GM19238 (cell line): ENCODE data around the gene GPRC5B.

ENCODE experiments used
- DNase-seq: peaks from one replicate; pipeline ENCODE4 v3.0.0; 2011; ENCODE audit warnings: low spot score; ENCODE audit not compliant: insufficient read length

GPRC5B gene

GRCh38 chr16:19844945-19845641 lies 39.6 kb downstream of the GPRC5B start:
- DNase-seq, result no peak

- no peak for DNase-seq
These were observed 41.3 kb downstream of the GPRC5B start for GRCh38 chr16:19843371-19843770.

DNA sequence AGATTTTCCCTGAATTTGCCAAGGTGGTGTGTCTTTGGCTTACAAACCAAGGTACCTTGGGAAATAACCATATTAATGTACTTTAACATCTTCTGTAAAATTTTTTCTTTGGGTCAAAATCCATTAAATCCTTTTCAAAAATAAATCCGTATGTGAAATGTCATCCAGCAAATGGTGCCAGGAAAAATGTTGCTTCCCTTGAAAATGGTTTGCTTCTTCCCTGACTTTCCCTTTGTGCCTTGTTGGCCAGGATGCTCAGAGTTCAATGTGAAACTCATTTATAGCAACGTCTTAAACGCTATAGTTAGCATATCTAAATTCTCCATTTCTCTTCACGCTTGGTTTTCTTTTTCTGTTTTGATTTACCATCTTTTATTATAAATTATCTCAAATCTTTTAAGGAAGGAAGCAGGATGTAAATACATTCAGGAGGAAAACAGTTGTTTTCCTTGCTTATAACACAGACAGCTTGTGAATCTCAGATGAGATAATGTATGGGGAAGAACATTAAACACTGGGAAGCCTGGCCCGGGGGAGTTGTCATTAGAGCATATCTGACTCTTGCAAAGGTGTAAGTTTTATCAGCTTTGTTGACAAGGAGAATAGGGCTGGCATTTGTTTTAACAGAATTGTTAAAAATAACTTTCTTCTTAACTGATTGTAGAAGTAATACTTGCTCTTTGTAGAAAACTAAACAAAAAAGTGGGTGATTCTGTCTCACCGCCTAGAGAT lies 42.1 kb downstream of the GPRC5B start:
- DNase-seq, result no peak

GRCh38 chr16:19841184-19841583 lies 43.5 kb downstream of the GPRC5B start:
- no peak for DNase-seq

DNA sequence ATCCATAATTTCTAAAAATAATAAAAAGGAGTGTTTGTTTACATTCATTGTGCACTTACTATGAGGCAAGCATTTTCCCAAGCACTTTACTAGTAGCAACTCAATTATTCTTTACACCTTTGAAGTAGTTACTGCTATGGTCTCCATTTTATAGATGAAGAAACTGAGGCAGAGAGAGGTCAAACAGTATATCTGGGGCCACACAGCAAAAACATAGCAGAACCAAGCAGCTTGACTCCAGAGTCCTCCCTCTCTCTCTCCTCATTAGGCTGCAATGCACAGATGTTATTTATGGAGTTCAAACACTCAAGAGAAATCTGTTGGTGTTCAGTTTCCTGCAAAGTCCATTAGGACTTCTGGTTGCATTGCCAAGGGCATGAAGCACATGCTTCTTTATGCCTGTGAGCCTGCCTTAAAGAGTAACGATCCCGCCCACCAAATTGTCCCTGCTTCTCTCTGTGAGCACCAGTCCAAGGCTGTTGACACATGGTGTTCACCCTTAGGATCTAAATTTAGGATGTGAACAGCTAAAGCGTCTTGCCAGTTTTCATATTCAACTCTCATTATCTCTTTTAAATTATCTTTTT lies 44.0 kb downstream of the GPRC5B start:
- no peak for DNase-seq

GRCh38 chr16:19837984-19838707 lies 46.5 kb downstream of the GPRC5B start:
- no peak for DNase-seq

GRCh38 chr16:19837331-19837980 lies 47.2 kb downstream of the GPRC5B start:
- DNase-seq, result no peak

DNA sequence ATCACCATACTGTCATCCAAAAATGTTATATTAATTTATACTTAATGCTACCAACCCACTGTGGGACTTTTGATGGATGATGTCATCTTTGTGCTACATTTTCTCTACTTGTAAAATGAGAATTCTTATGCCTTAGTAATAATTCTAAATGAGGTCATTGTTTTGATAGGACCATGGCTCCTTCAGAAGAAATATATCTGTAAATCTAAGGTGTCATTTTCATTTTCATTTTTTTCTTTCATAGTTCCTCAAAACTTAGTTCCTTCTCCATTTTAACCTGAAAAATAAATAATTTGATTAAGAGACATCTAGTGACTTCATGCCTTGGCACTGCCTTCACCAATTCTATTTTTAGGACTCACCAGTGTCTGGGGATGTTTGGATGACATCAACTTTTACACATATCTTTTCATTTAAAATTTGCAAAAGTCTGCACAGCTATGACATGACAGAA lies 48.7 kb downstream of the GPRC5B start:
- no peak for DNase-seq

- DNase-seq, result no peak
These were observed 49.5 kb downstream of the GPRC5B start for GRCh38 chr16:19835196-19835595.

DNA sequence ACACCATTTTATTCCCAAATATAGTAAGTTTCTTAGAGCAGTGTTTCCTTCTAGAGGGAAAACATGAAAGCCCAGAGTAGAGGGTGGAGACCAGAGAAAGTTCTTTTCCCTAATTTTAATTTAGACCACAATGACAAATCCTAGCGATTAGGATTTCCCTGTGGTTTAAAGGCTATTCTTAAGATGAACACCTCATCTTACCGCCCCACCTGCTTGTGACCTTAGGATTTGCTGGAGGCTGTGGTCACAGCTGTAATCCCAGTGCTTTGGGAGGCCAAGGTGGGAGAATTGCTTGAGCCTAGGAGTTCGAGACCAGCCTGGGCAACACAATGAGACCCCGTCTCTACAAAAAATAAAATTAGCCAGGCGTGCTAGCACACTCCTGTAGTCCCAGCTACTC lies 51.1 kb downstream of the GPRC5B start:
- no peak for DNase-seq

DNA sequence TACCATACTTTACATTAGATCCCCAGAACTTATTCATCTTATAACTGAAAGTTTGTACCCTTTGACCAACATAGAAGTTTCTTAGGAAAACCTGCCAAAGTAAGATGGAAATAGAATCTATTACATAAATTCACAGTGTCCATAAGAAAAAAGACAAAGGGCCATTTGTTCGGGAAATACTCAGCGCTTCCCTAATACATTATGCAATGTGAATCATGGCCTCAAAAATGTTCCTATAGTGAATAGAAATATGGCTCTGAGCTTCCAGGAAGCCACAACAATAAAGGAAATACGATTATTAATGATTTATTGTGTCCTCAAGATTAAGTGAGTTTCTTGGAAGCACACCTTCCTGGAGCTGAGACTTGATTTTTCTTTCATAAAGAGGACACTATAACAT lies 51.5 kb downstream of the GPRC5B start:
- DNase-seq, result no peak

- DNase-seq, result no peak
These were observed 53.0 kb downstream of the GPRC5B start for GRCh38 chr16:19831678-19832077.

- DNase-seq, result no peak
These were observed 53.6 kb downstream of the GPRC5B start for GRCh38 chr16:19830902-19831560.

DNA sequence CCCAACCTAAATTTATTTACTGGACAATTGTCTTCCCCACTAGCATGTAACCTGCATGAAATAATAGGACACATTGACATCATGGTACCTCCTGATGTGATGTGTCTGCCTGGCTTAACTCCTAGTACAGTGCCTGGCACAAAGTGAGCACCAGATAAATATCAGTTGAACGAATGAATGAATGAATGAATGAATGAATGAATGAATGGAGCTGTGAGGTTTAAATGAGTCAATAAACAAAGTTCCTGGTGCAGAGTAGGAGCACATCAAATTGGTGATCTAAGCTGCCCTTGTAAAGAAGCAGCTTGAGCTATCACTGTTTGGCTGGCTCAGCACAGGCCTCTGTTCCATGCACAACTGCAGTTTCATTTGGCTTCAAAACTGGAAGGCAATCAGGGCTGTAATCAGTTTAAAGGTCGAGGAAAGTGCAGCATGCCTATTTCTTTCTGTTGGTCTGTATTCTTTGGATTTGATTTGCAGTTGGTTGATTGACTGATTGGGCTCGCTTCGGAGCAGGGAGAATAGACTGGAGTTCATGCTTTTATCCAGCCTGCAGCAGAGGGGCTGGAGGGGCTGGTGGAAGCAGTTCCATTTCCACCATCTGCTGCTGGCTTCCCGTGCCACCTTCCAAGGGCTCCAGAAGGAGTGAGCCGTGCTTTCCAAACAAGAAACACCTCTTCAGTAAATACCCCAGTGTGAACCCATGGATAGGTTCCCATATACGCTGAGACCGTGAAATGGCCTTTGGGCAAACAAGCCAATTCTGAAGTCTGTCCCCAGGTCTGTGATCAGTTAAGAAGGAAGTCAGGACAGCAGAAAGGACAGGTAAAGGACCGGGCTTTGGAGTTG lies 54.6 kb downstream of the GPRC5B start:
- DNase-seq, result no peak

- DNase-seq, result no peak
These were observed 60.4 kb downstream of the GPRC5B start for GRCh38 chr16:19824216-19824615.

DNA sequence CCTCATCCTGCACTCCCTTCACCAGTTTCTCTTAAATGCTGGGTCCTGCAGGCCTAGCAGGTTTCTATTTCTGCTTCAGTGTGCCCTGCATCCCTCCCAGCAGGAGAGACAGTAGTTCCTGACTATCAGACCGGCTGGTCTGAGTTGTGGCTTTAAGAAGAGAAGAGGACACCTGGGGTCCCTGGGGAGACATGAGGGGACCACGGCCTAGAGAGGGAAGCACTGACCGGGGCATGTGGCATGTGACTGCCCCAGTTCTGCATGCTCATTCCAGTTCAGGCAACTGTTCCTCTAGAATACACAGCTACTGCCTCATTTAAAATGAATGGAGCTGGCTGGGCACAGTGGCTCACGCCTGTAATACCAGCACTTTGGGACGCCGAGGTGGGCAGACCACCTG lies 61.3 kb downstream of the GPRC5B start:
- no peak for DNase-seq

DNA sequence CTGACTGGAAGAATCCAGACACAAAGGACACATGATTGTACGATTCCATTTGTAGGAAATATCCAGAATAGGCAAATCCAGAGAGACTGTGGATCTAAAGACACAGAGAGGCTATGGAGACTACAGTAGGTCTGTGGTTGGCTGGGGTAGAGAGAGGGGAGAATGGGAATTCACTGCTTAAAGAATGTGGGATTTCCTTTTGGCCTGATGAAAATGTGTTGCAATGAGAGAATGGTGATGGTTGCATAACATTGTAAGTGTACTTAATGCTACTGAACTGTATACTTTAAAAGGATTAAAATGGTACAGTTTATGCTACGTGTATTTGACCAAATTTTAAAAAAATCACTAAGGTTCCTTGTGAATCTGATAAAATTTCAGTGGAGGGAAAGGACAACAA lies 62.1 kb downstream of the GPRC5B start:
- DNase-seq, result no peak

GRCh38 chr16:19817875-19818274 lies 66.8 kb downstream of the GPRC5B start:
- DNase-seq, result no peak

GRCh38 chr16:19817122-19817521 lies 67.5 kb downstream of the GPRC5B start:
- DNase-seq, result no peak

GRCh38 chr16:19815418-19815817 lies 69.2 kb downstream of the GPRC5B start:
- DNase-seq, result no peak
